Stimulated activated CD8-positive, alpha-beta memory T cell treated with anti-CD3 and anti-CD28 coated beads, Interleukin-15, amount 100 ng/mL, for 24 hours (primary cell): ENCODE data around the gene CPSF6.

Experiments used
- DNase-seq: peaks from one replicate; pipeline ENCODE4 v3.0.0-alpha.2; 2020; ENCODE audit warnings: low read depth

The CPSF6 gene

DNA sequence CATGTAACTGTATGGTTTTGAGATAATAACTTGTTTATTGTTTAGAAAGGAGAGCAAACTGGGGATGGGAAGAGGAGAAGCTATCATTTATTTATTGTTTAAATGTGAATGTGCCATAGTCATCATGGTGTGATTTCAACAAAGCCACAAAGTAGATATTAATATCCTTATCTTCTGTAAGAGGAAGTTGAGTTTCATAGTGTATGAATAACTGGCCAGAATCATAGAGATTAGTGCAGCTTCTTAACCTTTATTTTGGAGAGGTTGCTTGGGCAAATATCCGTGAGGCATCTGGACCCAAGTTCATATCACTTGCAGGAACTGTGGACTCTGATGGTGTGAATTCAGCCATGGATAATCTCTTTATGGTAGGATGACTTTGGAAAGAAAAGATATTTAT is 82.0 kb downstream of the CPSF6 start:
- DNase-seq: no peak
